ENCODE data around the gene HDAC4.

- TF ChIP-seq, protein P1, sequence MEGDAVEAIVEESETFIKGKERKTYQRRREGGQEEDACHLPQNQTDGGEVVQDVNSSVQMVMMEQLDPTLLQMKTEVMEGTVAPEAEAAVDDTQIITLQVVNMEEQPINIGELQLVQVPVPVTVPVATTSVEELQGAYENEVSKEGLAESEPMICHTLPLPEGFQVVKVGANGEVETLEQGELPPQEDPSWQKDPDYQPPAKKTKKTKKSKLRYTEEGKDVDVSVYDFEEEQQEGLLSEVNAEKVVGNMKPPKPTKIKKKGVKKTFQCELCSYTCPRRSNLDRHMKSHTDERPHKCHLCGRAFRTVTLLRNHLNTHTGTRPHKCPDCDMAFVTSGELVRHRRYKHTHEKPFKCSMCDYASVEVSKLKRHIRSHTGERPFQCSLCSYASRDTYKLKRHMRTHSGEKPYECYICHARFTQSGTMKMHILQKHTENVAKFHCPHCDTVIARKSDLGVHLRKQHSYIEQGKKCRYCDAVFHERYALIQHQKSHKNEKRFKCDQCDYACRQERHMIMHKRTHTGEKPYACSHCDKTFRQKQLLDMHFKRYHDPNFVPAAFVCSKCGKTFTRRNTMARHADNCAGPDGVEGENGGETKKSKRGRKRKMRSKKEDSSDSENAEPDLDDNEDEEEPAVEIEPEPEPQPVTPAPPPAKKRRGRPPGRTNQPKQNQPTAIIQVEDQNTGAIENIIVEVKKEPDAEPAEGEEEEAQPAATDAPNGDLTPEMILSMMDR (IDR thresholded peaks at IDR 0.05) = no peak
- no peak for TF ChIP-seq EZH2 (IDR thresholded peaks at IDR 0.05; ENCODE audit: borderline replicate concordance, insufficient read depth, low read depth, low read length, poor library complexity, severe bottlenecking)
Measured at GRCh38 chr2:239411549-239412319, 10.9 kb upstream of the HDAC4 start.
